ENCODE data around the gene FAM149A. TPM values are rescaled to one million over a fixed set of nuclear protein-coding genes. Genes with fewer than 3 reads are reported as not detected.

FAM149A gene
- polyA plus RNA-seq, 1 donor from 2014 or later: 9.1 TPM

DNA sequence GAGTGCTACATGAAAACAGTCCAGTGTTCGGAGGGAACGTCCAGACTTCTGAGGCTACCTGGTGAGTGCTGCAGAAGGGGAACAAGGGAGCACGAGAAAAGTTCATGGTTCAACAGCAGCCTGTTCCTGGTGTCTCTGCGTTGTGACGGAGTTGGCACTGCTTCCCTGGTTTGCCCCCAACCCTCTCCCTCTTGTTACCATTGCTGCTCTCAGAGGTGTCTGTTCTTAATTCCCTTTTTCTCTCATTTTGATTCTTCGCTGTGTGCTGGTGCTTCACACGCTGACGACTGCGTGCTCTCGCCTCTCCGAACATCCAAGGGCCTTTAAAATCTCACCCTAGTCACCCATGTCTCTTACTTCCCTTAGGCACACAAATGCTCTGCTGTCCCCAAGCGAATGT is 1.6 kb upstream of the FAM149A start:
- Histone ChIP-seq H3K27me3 (ENCODE audit: insufficient read depth, low read depth, low read length) (peaks cover 36% of the 10 kb centered on the region), H3K9me2 (ENCODE audit: insufficient read depth, low read length) (no peaks in the 10 kb centered on the region), H3K4me2 (ENCODE audit: low read length) (no peak overlapping the region), H3K79me2 (replicated peaks; ENCODE audit: insufficient read depth, low read length) (no peaks in the 10 kb centered on the region), H3K4me3 (ENCODE audit: low read length) (no peak overlapping the region), H4K20me1 (ENCODE audit: insufficient read depth) (no peaks in the 10 kb centered on the region), H3K9ac (ENCODE audit: low read length) (no peak overlapping the region), H2AFZ (ENCODE audit: low read depth, low read length) (no peak overlapping the region), H3F3A (ENCODE audit: insufficient read depth, low read length, poor library complexity, severe bottlenecking) (no peaks in the 10 kb centered on the region), H3K36me3 (ENCODE audit: insufficient read depth, low read length) (no peaks in the 10 kb centered on the region), H3K9me3 (ENCODE audit: low read length) (no peaks in the 10 kb centered on the region), H3K27ac (ENCODE audit: low read length) (no peak overlapping the region)
- TF ChIP-seq TAF1 (IDR thresholded peaks at IDR 0.05; ENCODE audit: low read depth): no peak
- TF ChIP-seq POLR2AphosphoS5 (IDR thresholded peaks at IDR 0.05): no peak
- TF ChIP-seq CTCF (IDR thresholded peaks at IDR 0.05; ENCODE audit: poor library complexity, severe bottlenecking): no peak
- no peak for TF ChIP-seq MXI1 (conservative IDR thresholded peaks at IDR 0.05; ENCODE audit: poor library complexity, severe bottlenecking)
- TF ChIP-seq EZH2 (IDR thresholded peaks at IDR 0.05; ENCODE audit: borderline replicate concordance, insufficient read depth, low read length, poor library complexity, severe bottlenecking): no peak
- no peak for TF ChIP-seq SMC3 (conservative IDR thresholded peaks at IDR 0.05; ENCODE audit: poor library complexity)
- TF ChIP-seq, protein P1, sequence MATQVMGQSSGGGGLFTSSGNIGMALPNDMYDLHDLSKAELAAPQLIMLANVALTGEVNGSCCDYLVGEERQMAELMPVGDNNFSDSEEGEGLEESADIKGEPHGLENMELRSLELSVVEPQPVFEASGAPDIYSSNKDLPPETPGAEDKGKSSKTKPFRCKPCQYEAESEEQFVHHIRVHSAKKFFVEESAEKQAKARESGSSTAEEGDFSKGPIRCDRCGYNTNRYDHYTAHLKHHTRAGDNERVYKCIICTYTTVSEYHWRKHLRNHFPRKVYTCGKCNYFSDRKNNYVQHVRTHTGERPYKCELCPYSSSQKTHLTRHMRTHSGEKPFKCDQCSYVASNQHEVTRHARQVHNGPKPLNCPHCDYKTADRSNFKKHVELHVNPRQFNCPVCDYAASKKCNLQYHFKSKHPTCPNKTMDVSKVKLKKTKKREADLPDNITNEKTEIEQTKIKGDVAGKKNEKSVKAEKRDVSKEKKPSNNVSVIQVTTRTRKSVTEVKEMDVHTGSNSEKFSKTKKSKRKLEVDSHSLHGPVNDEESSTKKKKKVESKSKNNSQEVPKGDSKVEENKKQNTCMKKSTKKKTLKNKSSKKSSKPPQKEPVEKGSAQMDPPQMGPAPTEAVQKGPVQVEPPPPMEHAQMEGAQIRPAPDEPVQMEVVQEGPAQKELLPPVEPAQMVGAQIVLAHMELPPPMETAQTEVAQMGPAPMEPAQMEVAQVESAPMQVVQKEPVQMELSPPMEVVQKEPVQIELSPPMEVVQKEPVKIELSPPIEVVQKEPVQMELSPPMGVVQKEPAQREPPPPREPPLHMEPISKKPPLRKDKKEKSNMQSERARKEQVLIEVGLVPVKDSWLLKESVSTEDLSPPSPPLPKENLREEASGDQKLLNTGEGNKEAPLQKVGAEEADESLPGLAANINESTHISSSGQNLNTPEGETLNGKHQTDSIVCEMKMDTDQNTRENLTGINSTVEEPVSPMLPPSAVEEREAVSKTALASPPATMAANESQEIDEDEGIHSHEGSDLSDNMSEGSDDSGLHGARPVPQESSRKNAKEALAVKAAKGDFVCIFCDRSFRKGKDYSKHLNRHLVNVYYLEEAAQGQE (IDR thresholded peaks at IDR 0.05; ENCODE audit: borderline replicate concordance): no peak
- no peak for TF ChIP-seq RAD21 (conservative IDR thresholded peaks at IDR 0.05)
- no peak for TF ChIP-seq EP300 (conservative IDR thresholded peaks at IDR 0.05; ENCODE audit: poor library complexity, severe bottlenecking)

DNA sequence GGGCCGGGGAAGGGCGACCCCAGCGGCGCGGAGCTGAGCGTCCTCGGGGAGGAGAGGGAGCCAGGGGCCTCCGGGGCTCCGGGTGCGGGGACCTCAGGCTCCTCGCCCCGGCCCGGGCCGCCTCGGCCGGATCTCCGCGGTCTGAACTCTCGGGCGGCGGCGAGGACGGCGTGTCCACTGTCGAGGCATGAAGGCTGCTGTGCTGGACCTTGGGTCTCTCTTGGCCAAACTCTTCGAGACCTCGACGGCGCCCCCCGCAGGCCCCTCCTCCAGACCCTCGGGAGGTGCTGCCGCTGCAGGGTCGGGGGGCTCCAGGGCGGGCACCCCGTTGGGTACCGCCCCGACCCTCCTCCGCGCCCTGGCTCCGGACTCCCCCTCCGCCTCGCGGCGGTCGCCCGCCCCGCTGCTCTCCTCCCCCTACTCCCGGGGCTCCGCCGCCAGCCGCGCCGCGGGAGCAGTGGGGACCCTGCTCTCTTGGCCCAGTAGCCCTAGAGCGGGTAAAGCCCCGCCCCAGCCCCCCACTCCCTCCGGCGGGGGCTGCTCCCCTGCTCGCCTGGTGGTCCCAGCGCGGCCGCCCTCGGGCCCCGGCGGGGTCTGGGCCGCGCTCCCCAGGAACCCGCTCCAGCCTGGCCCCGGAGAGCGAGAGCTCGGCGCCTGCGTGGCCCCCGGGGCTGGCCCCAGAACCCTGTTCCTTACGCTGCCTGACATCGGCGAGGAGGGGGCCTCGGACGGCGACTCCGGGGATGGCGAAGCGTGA is 564 bp downstream of the FAM149A start:
- H3K4me2 ChIP-seq (ENCODE audit: low read length): no peak overlapping the region
- TF ChIP-seq POLR2AphosphoS5 (IDR thresholded peaks at IDR 0.05): no peak
- TF ChIP-seq MXI1 (conservative IDR thresholded peaks at IDR 0.05; ENCODE audit: poor library complexity, severe bottlenecking): no peak
- TF ChIP-seq RAD21 (conservative IDR thresholded peaks at IDR 0.05): no peak
- no peak for TF ChIP-seq TAF1 (IDR thresholded peaks at IDR 0.05; ENCODE audit: low read depth)
- TF ChIP-seq EP300 (conservative IDR thresholded peaks at IDR 0.05; ENCODE audit: poor library complexity, severe bottlenecking): no peak
- TF ChIP-seq, protein P1 (IDR thresholded peaks at IDR 0.05; ENCODE audit: borderline replicate concordance): no peak
- TF ChIP-seq SMC3 (conservative IDR thresholded peaks at IDR 0.05; ENCODE audit: poor library complexity): no peak
- TF ChIP-seq CTCF (IDR thresholded peaks at IDR 0.05; ENCODE audit: poor library complexity, severe bottlenecking): no peak
- TF ChIP-seq EZH2 (IDR thresholded peaks at IDR 0.05; ENCODE audit: borderline replicate concordance, insufficient read depth, low read length, poor library complexity, severe bottlenecking): no peak
- peak overlapping the region; percentile 61 for H3K4me3 ChIP-seq (ENCODE audit: low read length)
- no peaks in the 10 kb centered on the region for H3K79me2 ChIP-seq (replicated peaks; ENCODE audit: insufficient read depth, low read length)
- H3F3A ChIP-seq (ENCODE audit: insufficient read depth, low read length, poor library complexity, severe bottlenecking): no peaks in the 10 kb centered on the region
- no peaks in the 10 kb centered on the region for H3K9me3 ChIP-seq (ENCODE audit: low read length)
- H3K9me2 ChIP-seq (ENCODE audit: insufficient read depth, low read length): no peaks in the 10 kb centered on the region
- H2AFZ ChIP-seq (ENCODE audit: low read depth, low read length): no peak overlapping the region
- no peak overlapping the region for H3K27ac ChIP-seq (ENCODE audit: low read length)
- H3K36me3 ChIP-seq (ENCODE audit: insufficient read depth, low read length): no peaks in the 10 kb centered on the region
- H4K20me1 ChIP-seq (ENCODE audit: insufficient read depth): no peaks in the 10 kb centered on the region
- peaks cover 36% of the 10 kb centered on the region for H3K27me3 ChIP-seq (ENCODE audit: insufficient read depth, low read depth, low read length)
- no peak overlapping the region for H3K9ac ChIP-seq (ENCODE audit: low read length)
